GM23338 (cell line): ENCODE data around the gene LDB1. TPM values are rescaled to one million over a fixed set of nuclear protein-coding genes. Genes with fewer than 3 reads are reported as not detected.

ENCODE experiments used
- ATAC-seq: fragments of 200-7000 bp; cut with Tn5 transposase; 3 replicates; pipeline ENCODE4 v1.9.1; 2020
- DNase-seq: peaks from one replicate; pipeline ENCODE4 v3.0.0-alpha.2; 2015; ENCODE audit warnings: low spot score
- H2AFZ ChIP-seq: fragments of 200-600 bp; sonication (generic); 2 replicates; pipeline ENCODE4 v1.8.0; 2016; ENCODE audit warnings: antibody characterized with exemption, mild to moderate bottlenecking, moderate library complexity
- H3F3A ChIP-seq: fragments of 200-600 bp; sonication (generic); replicated peaks from 2 replicates; pipeline ENCODE4 v1.8.0; 2017; ENCODE audit warnings: antibody characterized with exemption, mixed run types, low read depth
- H3K27ac ChIP-seq: fragments of 200-600 bp; sonication (generic); 2 replicates; pipeline ENCODE4 v1.6.1; 2016; ENCODE audit warnings: low read depth
- H3K27me3 ChIP-seq: fragments of 200-600 bp; sonication (generic); 2 replicates; pipeline ENCODE4 v1.8.0; 2016; ENCODE audit warnings: mild to moderate bottlenecking, mixed run types, moderate library complexity; ENCODE audit not compliant: insufficient read depth
- H3K36me3 ChIP-seq: fragments of 200-600 bp; sonication (generic); 2 replicates; pipeline ENCODE4 v1.8.0; 2016; ENCODE audit warnings: mild to moderate bottlenecking; ENCODE audit not compliant: insufficient read depth
- H3K4me1 ChIP-seq: fragments of 200-600 bp; sonication (generic); 2 replicates; pipeline ENCODE4 v1.8.0; 2016; ENCODE audit warnings: mild to moderate bottlenecking, moderate library complexity; ENCODE audit not compliant: insufficient read depth
- H3K4me2 ChIP-seq: fragments of 200-600 bp; sonication (generic); 2 replicates; pipeline ENCODE4 v1.7.1; 2017; ENCODE audit warnings: mixed run types
- H3K4me3 ChIP-seq: fragments of 200-600 bp; sonication (generic); 2 replicates; pipeline ENCODE4 v1.6.1; 2016; ENCODE audit warnings: mixed run types
- H3K79me2 ChIP-seq: fragments of 200-600 bp; sonication (generic); replicated peaks from 2 replicates; pipeline ENCODE4 v1.8.0; 2017; ENCODE audit warnings: mild to moderate bottlenecking; ENCODE audit not compliant: insufficient read depth
- H3K9me2 ChIP-seq: fragments of 200-600 bp; sonication (generic); 2 replicates; pipeline ENCODE4 v1.8.0; 2017; ENCODE audit not compliant: insufficient read depth
- H4K20me1 ChIP-seq: fragments of 200-600 bp; sonication (generic); replicated peaks from 2 replicates; pipeline ENCODE4 v1.8.0; 2017; ENCODE audit warnings: mild to moderate bottlenecking; ENCODE audit not compliant: insufficient read depth
- H3K27ac Mint-ChIP-seq: 2 replicates; pipeline ENCODE4 v1.8.0; 2020; ENCODE audit warnings: inconsistent platforms, mild to moderate bottlenecking, moderate library complexity, mixed read lengths
- H3K27me3 Mint-ChIP-seq: 3 replicates; pipeline ENCODE4 v1.8.0; 2022; ENCODE audit warnings: low read depth, mild to moderate bottlenecking, moderate library complexity, mixed read lengths, inconsistent platforms; ENCODE audit not compliant: insufficient read depth, poor library complexity
- H3K36me3 Mint-ChIP-seq: 3 replicates; pipeline ENCODE4 v1.8.0; 2021; ENCODE audit warnings: low read depth, mild to moderate bottlenecking, inconsistent platforms, moderate library complexity, mixed read lengths
- H3K4me1 Mint-ChIP-seq: 3 replicates; pipeline ENCODE4 v1.8.0; 2020; ENCODE audit warnings: mild to moderate bottlenecking, inconsistent platforms, mixed read lengths
- H3K4me3 Mint-ChIP-seq: 3 replicates; pipeline ENCODE4 v1.8.0; 2021; ENCODE audit warnings: moderate library complexity, mild to moderate bottlenecking, inconsistent platforms, mixed read lengths
- H3K9me3 Mint-ChIP-seq: 3 replicates; pipeline ENCODE4 v1.8.0; 2020; ENCODE audit warnings: moderate library complexity, mild to moderate bottlenecking, inconsistent platforms, mixed read lengths
- CTCF ChIP-seq, 2 experiments: fragments of 200-600 bp in 1 of 2; sonication (generic) in 1 of 2; conservative IDR thresholded peaks; 2 replicates each; pipeline versions ENCODE4 v1.5.1 to v1.6.1; 2016 to 2017; ENCODE audit warnings: antibody characterized with exemption in 2 of 2, low read depth in 2 of 2, mild to moderate bottlenecking in 2 of 2, moderate library complexity in 1 of 2
- ETS1 ChIP-seq: IDR thresholded peaks from 2 replicates; pipeline ENCODE4 v1.6.1; 2016; ENCODE audit warnings: antibody characterized with exemption
- EZH2 ChIP-seq: fragments of 200-600 bp; sonication (generic); IDR thresholded peaks from one replicate; pipeline ENCODE4 v1.8.0; 2017; ENCODE audit warnings: antibody characterized with exemption, mild to moderate bottlenecking, low read depth; ENCODE audit not compliant: unreplicated experiment
- EZH2phosphoT487 ChIP-seq: fragments of 200-600 bp; sonication (generic); IDR thresholded peaks from one replicate; pipeline ENCODE4 v1.8.1; 2018; ENCODE audit warnings: antibody characterized with exemption; ENCODE audit not compliant: unreplicated experiment
- POLR2AphosphoS5 ChIP-seq: IDR thresholded peaks from 2 replicates; pipeline ENCODE4 v1.6.1; 2016; ENCODE audit warnings: antibody characterized with exemption, low read depth
- REST ChIP-seq: IDR thresholded peaks from one replicate; pipeline ENCODE4 v1.6.1; 2018; ENCODE audit warnings: antibody characterized with exemption; ENCODE audit not compliant: unreplicated experiment
- ZNF114 ChIP-seq: fragments of 250-450 bp; sonication (Bioruptor Pico); IDR thresholded peaks from 2 replicates; pipeline ENCODE4 v1.5.0; 2020; ENCODE audit warnings: mild to moderate bottlenecking, moderate library complexity
- polyA plus RNA-seq: library from polyadenylated mRNA; unstranded; fragments of >200 nt; fragmentation: Nextera tagmentation; extraction: Ambion mirVana; gene quantifications from 2 replicates; pipeline ENCODE4 v1.2.1, GENCODE V29; 2016
- total RNA-seq: library from RNA; depleted of rRNA; stranded (reverse); fragments of >200 nt; shearing (Covaris generic); gene quantifications from 2 replicates; pipeline ENCODE4 v1.2.3, GENCODE V29; 2014

The LDB1 gene
- total and polyA plus RNA-seq, 2 experiments from 2014 or later = 16.3 to 69.3 TPM

- Histone ChIP-seq H3K27ac (peak overlapping the region; percentile 100), H4K20me1 (no peaks in the 10 kb centered on the region), H3K79me2 (peaks cover 16% of the 10 kb centered on the region), H3K9me2 (no peaks in the 10 kb centered on the region), H3K36me3 (no peaks in the 10 kb centered on the region), H3K27me3 (no peaks in the 10 kb centered on the region), H3K4me3 (peak overlapping the region; percentile 95; the same call in 1 of the 2 replicates), H3K4me1 (peaks cover 25% of the 10 kb centered on the region), H3K4me2 (peak overlapping the region; percentile 80), H2AFZ (no peak overlapping the region), H3F3A (peaks cover 9% of the 10 kb centered on the region; the same call in 1 of the 2 replicates)
- H3K9me3 Mint-ChIP-seq = no peaks in the 10 kb centered on the region
- no peak for TF ChIP-seq EZH2
- no peak for TF ChIP-seq POLR2AphosphoS5
- no peak for TF ChIP-seq ETS1
- no peak for TF ChIP-seq REST
- H3K4me3 Mint-ChIP-seq = no peak overlapping the region; the same call in 2 of the 3 replicates
- ATAC-seq (no peak), DNase-seq (no peak)
- peaks cover 14% of the 10 kb centered on the region for H3K27me3 Mint-ChIP-seq
- H3K36me3 Mint-ChIP-seq = 0 out of 3 replicates have a peak, but pooled peaks cover 4% of the 10 kb centered on the region
- H3K27ac Mint-ChIP-seq = peak overlapping the region; percentile 99
- H3K4me1 Mint-ChIP-seq = peaks cover 31% of the 10 kb centered on the region
Observed at GRCh38 chr10:102123223-102123622, 3.1 kb upstream of the LDB1 start.

- H4K20me1 ChIP-seq = no peaks in the 10 kb centered on the region
- H3K9me2 ChIP-seq = no peaks in the 10 kb centered on the region
- peak overlapping the region; percentile 80 for H3K4me2 ChIP-seq
- Mint-ChIP-seq H3K9me3 (no peaks in the 10 kb centered on the region), H3K27me3 (peaks cover 20% of the 10 kb centered on the region), H3K4me3 (peak overlapping the region; percentile 93), H3K27ac (peak overlapping the region; percentile 99), H3K4me1 (peaks cover 39% of the 10 kb centered on the region), H3K36me3 (0 out of 3 replicates have a peak, but pooled peaks cover 3% of the 10 kb centered on the region)
- peaks cover 24% of the 10 kb centered on the region for H3K79me2 ChIP-seq
- peak overlapping the region; percentile 95 for H3K4me3 ChIP-seq
- peak overlapping the region; percentile 100 for H3K27ac ChIP-seq
- H3K27me3 ChIP-seq = no peaks in the 10 kb centered on the region
- H2AFZ ChIP-seq = no peak overlapping the region
- peaks cover 32% of the 10 kb centered on the region for H3K4me1 ChIP-seq
- no peaks in the 10 kb centered on the region for H3K36me3 ChIP-seq
- H3F3A ChIP-seq = peaks cover 9% of the 10 kb centered on the region; the same call in 1 of the 2 replicates
- ATAC-seq (no peak), DNase-seq (no peak)
- no peak for TF ChIP-seq ETS1
- TF ChIP-seq ZNF114 (CRISPR knock-in tag) = no peak
- no peak for TF ChIP-seq CTCF (conservative IDR thresholded peaks at IDR 0.05; ENCODE audit: low read depth in 2 of 2)
- no peak for TF ChIP-seq EZH2phosphoT487
Observed at GRCh38 chr10:102122450-102122849, 2.3 kb upstream of the LDB1 start.
